Stimulated activated CD4-positive, alpha-beta T cell treated with anti-CD3 and anti-CD28 coated beads, TNF-alpha, amount 100 ng/mL, for 24 hours (primary cell): Measurements from ENCODE around the gene CDK5R1.
"Not testable (repeated sequence)": the region's sequence is repeated elsewhere in the genome, so short reads cannot be mapped to it uniquely, and the experiment has no call there.

ENCODE experiments used
- DNase-seq, 3 experiments: peaks; one replicate each; pipeline ENCODE4 v3.0.0-alpha.2; 2020; ENCODE audit warnings: low read depth in 3 of 3

The CDK5R1 gene

GRCh38 chr17:32516450-32516849 is 29.7 kb downstream of the CDK5R1 start:
- DNase-seq = no peak

- no peak for DNase-seq
These were observed 30.3 kb downstream of the CDK5R1 start for GRCh38 chr17:32516940-32517701.

- DNase-seq = no peak
These were observed 31.2 kb downstream of the CDK5R1 start for GRCh38 chr17:32517982-32518381.

GRCh38 chr17:32518646-32519227 is 31.9 kb downstream of the CDK5R1 start:
- no peak for DNase-seq

GRCh38 chr17:32519228-32520103 is 32.7 kb downstream of the CDK5R1 start:
- peak in 1 of 3 experiments; percentile 63 for DNase-seq

- DNase-seq = peak in 1 of 3 experiments; percentile 54
These were observed 33.4 kb downstream of the CDK5R1 start for GRCh38 chr17:32520104-32520701.

- DNase-seq = no peak
These were observed 34.1 kb downstream of the CDK5R1 start for GRCh38 chr17:32520737-32521404.

- peak in 2 of 3 experiments; percentile 38 to 49 for DNase-seq
These were observed 36.4 kb downstream of the CDK5R1 start for GRCh38 chr17:32523017-32523680.

GRCh38 chr17:32523827-32524552 is 37.2 kb downstream of the CDK5R1 start:
- peak in 1 of 3 experiments; percentile 37 for DNase-seq

- not testable (repeated sequence) for DNase-seq
These were observed 37.7 kb downstream of the CDK5R1 start for GRCh38 chr17:32524553-32524880.

- DNase-seq = no peak
These were observed 38.3 kb downstream of the CDK5R1 start for GRCh38 chr17:32525122-32525521.

- DNase-seq = no peak
These were observed 40.4 kb downstream of the CDK5R1 start for GRCh38 chr17:32527146-32527545.

GRCh38 chr17:32528825-32529224 is 42.0 kb downstream of the CDK5R1 start:
- no peak for DNase-seq

GRCh38 chr17:32529604-32530003 is 42.8 kb downstream of the CDK5R1 start:
- DNase-seq = no peak

- no peak for DNase-seq
These were observed 46.5 kb downstream of the CDK5R1 start for GRCh38 chr17:32533296-32533695.

- DNase-seq = no peak
These were observed 50.2 kb downstream of the CDK5R1 start for GRCh38 chr17:32536736-32537643.
